Measurements from ENCODE around the gene GCC2.

DNA sequence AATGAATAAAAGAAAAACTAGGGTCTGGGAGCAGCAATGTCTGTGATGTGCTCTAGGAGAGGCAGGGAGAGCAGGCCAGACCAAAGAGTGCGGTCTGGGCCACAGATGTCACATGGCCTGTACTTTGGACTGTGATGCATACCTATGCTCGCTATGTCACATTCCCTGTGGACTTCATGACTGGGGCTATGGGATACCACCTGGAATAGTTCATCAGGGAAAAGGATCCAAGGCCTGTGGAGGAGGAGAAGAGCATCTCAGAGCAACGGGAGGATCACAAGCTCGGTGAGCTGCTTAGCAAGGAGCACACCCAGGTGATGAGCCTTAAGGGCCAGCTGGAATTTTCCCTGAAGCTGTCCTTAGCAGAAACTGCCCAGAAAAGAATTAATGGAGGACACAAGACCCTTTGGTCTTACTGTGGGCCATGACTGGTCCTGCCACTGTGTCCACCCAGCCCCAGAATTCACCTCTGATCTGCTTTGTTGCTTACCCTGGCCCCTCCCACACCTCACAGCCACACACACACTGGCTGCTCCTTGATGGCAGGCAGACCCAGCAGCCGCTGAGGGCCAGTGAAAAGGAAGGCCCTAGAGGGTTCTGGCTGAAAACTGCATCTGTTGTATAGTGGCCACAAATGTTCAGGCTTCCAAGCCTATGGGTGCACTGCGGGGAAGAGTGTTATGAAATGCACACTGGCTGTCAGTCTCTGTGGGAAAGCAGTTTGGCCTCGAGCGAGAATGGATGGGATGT lies 25.3 kb upstream of the GCC2 start:
- TF ChIP-seq GATA3 (IDR thresholded peaks at IDR 0.05; ENCODE audit: low read depth, low read length) (no peak), GATA2 (IDR thresholded peaks at IDR 0.05; ENCODE audit: low read depth, low read length) (no peak)

Data from SH-SY5Y (cell line).